GM19099 (cell line): ENCODE measurements around the gene GXYLT1.

Experiments
- POLR2A ChIP-seq: IDR thresholded peaks from 3 replicates; pipeline ENCODE4 v1.6.1; 2011; ENCODE audit warnings: low read depth; ENCODE audit not compliant: insufficient read length; ENCODE audit errors: extremely low read depth

GXYLT1 gene

GRCh38 chr12:42124764-42125387 is 19.8 kb downstream of the GXYLT1 start:
- TF ChIP-seq POLR2A: no peak

- TF ChIP-seq POLR2A: no peak
Measured at GRCh38 chr12:42119085-42119633, 25.5 kb downstream of the GXYLT1 start.

GRCh38 chr12:42118136-42118879 is 26.4 kb downstream of the GXYLT1 start:
- no peak for TF ChIP-seq POLR2A

- no peak for TF ChIP-seq POLR2A
Measured at GRCh38 chr12:42109031-42109430, 35.6 kb downstream of the GXYLT1 start.

GRCh38 chr12:42104784-42105183 is 39.9 kb downstream of the GXYLT1 start:
- TF ChIP-seq POLR2A: no peak

GRCh38 chr12:42104087-42104486 is 40.6 kb downstream of the GXYLT1 start:
- TF ChIP-seq POLR2A: no peak

- no peak for TF ChIP-seq POLR2A
Measured at GRCh38 chr12:42103155-42103554, 41.5 kb downstream of the GXYLT1 start.

- TF ChIP-seq POLR2A: no peak
Measured at GRCh38 chr12:42102720-42103119, 42.0 kb downstream of the GXYLT1 start.

- TF ChIP-seq POLR2A: no peak
Measured at GRCh38 chr12:42099433-42099832, 45.2 kb downstream of the GXYLT1 start.

GRCh38 chr12:42097971-42098370 is 46.7 kb downstream of the GXYLT1 start:
- no peak for TF ChIP-seq POLR2A

GRCh38 chr12:42094277-42094676 is 50.4 kb downstream of the GXYLT1 start:
- no peak for TF ChIP-seq POLR2A

- TF ChIP-seq POLR2A: no peak
Measured at GRCh38 chr12:42091769-42092168, 52.9 kb downstream of the GXYLT1 start.

GRCh38 chr12:42090899-42091298 is 53.8 kb downstream of the GXYLT1 start:
- TF ChIP-seq POLR2A: no peak

- no peak for TF ChIP-seq POLR2A
Measured at GRCh38 chr12:42086031-42086430, 58.6 kb downstream of the GXYLT1 start.

- TF ChIP-seq POLR2A: no peak
Measured at GRCh38 chr12:42085594-42085993, 59.1 kb downstream of the GXYLT1 start.

GRCh38 chr12:42084522-42084921 is 60.2 kb downstream of the GXYLT1 start:
- TF ChIP-seq POLR2A: no peak

GRCh38 chr12:42076976-42077375 is 67.7 kb downstream of the GXYLT1 start:
- TF ChIP-seq POLR2A: no peak

GRCh38 chr12:42070036-42070435 is 74.6 kb downstream of the GXYLT1 start:
- TF ChIP-seq POLR2A: no peak
